Vagina (tissue), 2 donors: Measurements from ENCODE around the gene ZNF827.

ENCODE experiments used
- CTCF ChIP-seq, 3 experiments: fragments of 450-650 bp in 2 of 3; fragments of 200-600 bp in 1 of 3; sonication (generic) in 1 of 3; IDR thresholded peaks; one replicate each; pipeline ENCODE4 v1.5.1; 2017 to 2019; ENCODE audit warnings: antibody characterized with exemption in 3 of 3, mild to moderate bottlenecking in 2 of 3, moderate library complexity in 2 of 3
- POLR2AphosphoS5 ChIP-seq, 2 donors: sonication (generic); formaldehyde crosslinking; IDR thresholded peaks; one replicate each; pipeline ENCODE4 v1.9.0; 2017; ENCODE audit warnings: antibody characterized with exemption in 2 of 2, mild to moderate bottlenecking in 2 of 2, low read depth in 1 of 2; ENCODE audit not compliant: insufficient read depth in 1 of 2

- TF ChIP-seq CTCF (IDR thresholded peaks at IDR 0.05) (no peak), POLR2AphosphoS5 (IDR thresholded peaks at IDR 0.05; ENCODE audit: insufficient read depth in 1 of 2, low read depth in 1 of 2) (no peak)
Measured at GRCh38 chr4:145912376-145912775, 26.2 kb downstream of the ZNF827 start.
